Stimulated activated effector memory CD8-positive, alpha-beta T cell treated with anti-CD3 and anti-CD28 coated beads, Interleukin-12 subunit alpha, Interleukin-12 subunit beta, amount 100 ng/mL, for 72 hours (primary cell): Measurements from ENCODE around the gene STEAP4.
"Not testable (repeated sequence)": the region's sequence is repeated elsewhere in the genome, so short reads cannot be mapped to it uniquely, and the experiment has no call there.

ENCODE experiments used
- ATAC-seq: fragments of 150-1000 bp; cut with Tn5 transposase; 2 replicates; pipeline ENCODE4 v1.10.0; 2021
- DNase-seq, 2 donors: peaks; one replicate each; pipeline ENCODE4 v3.0.0; 2021 to 2022; ENCODE audit warnings: low spot score in 2 of 2
- H3K27ac Mint-ChIP-seq: one replicate; pipeline ENCODE4 v1.8.0; 2022; ENCODE audit warnings: mild to moderate bottlenecking, mixed read lengths
- H3K36me3 Mint-ChIP-seq: one replicate; pipeline ENCODE4 v1.8.0; 2022; ENCODE audit warnings: mild to moderate bottlenecking, mixed read lengths
- H3K4me1 Mint-ChIP-seq: one replicate; pipeline ENCODE4 v1.8.0; 2022; ENCODE audit warnings: mixed read lengths
- H3K4me3 Mint-ChIP-seq: one replicate; pipeline ENCODE4 v1.8.0; 2022; ENCODE audit warnings: mild to moderate bottlenecking, mixed read lengths
- H3K9me3 Mint-ChIP-seq: one replicate; pipeline ENCODE4 v1.8.0; 2022; ENCODE audit warnings: mixed read lengths

STEAP4 gene

DNA sequence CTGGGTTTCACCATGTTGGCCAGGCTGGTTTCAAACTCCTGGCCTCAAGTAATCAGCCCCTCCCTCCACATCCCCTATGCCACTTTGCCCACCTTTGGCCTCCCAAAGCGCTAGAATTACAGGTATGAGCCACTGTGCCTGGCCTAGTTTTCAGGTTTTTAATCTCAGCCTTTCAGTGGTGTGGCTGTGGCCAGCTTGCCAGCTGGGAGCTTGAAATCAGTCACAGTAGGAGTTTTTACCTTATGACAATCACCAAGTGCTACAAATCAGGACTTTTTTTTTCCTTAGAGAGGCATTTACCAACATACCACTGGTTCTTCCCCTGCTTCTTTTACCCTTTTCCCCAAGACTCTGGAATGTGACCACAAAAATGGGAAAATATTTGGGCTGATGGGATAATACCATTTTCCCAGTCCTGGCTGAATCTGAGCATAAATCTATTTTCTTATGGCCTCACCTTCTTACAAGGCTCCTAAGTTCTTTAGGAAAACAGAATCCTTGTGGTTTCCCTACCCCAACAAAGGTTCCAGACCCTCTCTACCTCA lies 6.2 kb downstream of the STEAP4 start:
- no peak overlapping the region for H3K27ac Mint-ChIP-seq
- ATAC-seq (no peak), DNase-seq (no peak)
- no peak overlapping the region for H3K4me3 Mint-ChIP-seq
- H3K4me1 Mint-ChIP-seq = no peaks in the 10 kb centered on the region
- H3K36me3 Mint-ChIP-seq = no peaks in the 10 kb centered on the region
- no peaks in the 10 kb centered on the region for H3K9me3 Mint-ChIP-seq

DNA sequence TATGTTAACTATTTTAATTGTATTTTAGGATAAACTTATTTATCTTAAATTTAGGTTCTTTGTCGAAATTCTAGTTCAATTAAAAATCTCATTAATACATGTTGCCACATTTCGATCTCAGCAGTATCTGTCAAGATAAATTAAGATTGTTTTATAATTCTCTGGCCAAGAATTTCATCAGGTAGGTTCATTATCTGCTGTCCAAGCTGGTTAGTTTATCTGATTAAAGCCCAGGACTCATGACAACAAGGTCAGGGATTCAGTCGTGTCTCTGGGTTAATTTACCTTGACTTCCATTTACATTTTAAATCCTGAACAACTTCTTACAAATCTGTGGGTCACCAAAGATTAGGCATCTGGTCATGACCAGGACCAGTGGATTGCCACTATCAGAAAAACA lies 7.6 kb downstream of the STEAP4 start:
- Mint-ChIP-seq H3K27ac (no peak overlapping the region), H3K4me1 (no peaks in the 10 kb centered on the region), H3K4me3 (no peak overlapping the region), H3K36me3 (no peaks in the 10 kb centered on the region), H3K9me3 (no peaks in the 10 kb centered on the region)
- ATAC-seq = no peak
- DNase-seq = no peak

DNA sequence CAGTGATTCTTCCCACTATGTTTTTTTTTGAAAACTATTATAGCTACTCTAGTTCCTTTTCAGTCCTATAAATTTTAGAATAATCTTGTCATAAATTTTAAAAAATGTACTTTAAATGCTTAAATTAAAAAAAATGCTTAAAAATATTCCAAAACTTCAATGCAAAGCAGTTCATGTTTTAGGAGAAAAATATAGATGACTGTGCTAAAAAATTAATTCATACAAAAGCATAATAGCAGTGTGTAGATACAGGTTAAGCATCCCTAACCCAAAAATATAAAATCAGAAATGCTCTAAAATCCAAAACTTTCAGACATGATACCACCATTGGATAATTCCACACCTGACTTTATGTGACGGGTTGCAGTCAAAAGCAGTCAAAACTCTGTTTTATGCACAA lies 12.8 kb downstream of the STEAP4 start:
- H3K4me3 Mint-ChIP-seq = no peak overlapping the region
- no peak overlapping the region for H3K27ac Mint-ChIP-seq
- no peaks in the 10 kb centered on the region for H3K36me3 Mint-ChIP-seq
- ATAC-seq (no peak), DNase-seq (no peak)
- no peaks in the 10 kb centered on the region for H3K9me3 Mint-ChIP-seq
- H3K4me1 Mint-ChIP-seq = no peaks in the 10 kb centered on the region

DNA sequence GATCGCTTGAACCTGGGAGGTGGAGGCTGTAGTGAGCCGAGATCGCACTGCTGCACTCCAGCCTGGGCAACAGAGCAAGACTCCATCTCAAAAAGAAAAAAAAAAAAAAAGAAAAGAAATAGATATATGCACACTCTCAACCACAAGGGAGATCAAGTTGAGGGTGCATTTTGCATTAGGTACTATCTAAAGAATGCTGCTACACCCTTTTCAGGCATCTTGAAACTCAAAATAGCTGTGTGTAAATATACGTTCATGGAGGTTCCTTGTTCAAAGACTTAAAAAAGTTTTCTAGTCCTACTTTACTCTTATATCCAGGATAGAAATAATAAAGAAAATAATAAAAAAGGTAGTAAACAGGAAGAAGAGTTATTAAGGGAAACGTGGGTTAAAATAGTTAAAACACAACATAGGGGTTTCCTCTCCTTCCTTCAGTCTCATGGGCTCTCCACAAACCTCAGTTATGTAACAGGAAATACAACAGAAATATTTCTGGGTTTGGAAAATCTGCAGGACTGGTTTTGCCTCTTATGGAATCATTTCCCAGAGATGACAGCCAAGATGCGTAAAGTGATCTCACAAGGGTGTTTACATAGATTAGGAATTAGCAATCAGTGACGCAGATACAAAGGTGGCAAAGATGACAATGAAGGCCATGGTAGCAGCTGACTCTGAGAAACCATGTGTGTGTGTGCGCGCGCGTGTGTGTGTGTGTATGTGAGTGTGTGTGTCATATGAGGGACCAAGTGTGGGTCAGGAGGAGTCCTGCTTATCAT lies 15.1 kb downstream of the STEAP4 start:
- Mint-ChIP-seq H3K9me3 (no peaks in the 10 kb centered on the region), H3K4me3 (no peak overlapping the region)
- no peak for DNase-seq

DNA sequence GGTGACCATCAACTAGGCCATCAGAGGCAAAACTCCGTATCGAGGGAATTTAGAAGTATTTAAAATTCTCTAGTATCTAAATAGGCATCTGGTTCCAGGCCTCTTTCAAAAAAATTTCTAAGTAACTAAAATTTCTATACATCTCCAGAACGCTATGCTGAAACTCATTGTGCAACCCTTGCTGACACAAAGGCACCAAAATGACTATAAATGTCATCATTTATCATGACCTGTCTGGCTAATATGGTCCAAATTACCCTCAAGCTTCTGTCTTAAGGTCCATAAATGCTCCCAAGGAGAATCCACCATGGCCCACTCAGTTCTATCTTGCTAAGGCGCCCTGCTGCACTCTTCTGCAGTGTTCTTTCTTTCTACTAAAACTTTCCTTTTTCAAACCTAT lies 16.2 kb downstream of the STEAP4 start:
- Mint-ChIP-seq H3K4me3 (no peak overlapping the region), H3K4me1 (no peaks in the 10 kb centered on the region), H3K27ac (no peak overlapping the region), H3K9me3 (no peaks in the 10 kb centered on the region), H3K36me3 (no peaks in the 10 kb centered on the region)
- no peak for DNase-seq
- ATAC-seq = no peak

More for the DNA sequence above, 15.1 kb downstream of the STEAP4 start:
- Mint-ChIP-seq H3K27ac (no peak overlapping the region), H3K36me3 (no peaks in the 10 kb centered on the region), H3K4me1 (no peaks in the 10 kb centered on the region)
- ATAC-seq = no peak

DNA sequence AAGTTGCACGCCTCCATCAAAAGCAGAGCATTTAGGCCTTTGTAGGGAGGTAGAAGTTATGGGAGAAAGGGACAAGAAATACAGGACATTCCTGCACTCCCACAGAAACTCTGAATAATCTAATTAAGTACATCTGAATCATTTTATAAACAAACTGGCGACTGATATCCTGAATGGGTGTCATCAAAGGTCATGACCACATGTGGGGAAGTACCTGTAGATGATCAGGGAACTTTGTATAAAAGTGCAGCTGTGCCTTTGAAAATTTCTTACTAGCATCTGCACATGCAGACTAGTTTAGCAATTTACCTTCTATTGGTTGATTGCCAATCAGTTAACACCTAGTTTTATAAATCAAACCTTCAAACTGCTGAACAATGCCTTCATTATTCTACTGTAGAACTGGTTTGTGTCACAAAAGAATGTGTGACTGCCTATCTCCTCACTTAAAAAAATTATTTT lies 17.1 kb downstream of the STEAP4 start:
- ATAC-seq (no peak), DNase-seq (no peak)
- Mint-ChIP-seq H3K27ac (no peak overlapping the region), H3K4me3 (no peak overlapping the region), H3K9me3 (no peaks in the 10 kb centered on the region), H3K4me1 (no peaks in the 10 kb centered on the region), H3K36me3 (no peaks in the 10 kb centered on the region)

DNA sequence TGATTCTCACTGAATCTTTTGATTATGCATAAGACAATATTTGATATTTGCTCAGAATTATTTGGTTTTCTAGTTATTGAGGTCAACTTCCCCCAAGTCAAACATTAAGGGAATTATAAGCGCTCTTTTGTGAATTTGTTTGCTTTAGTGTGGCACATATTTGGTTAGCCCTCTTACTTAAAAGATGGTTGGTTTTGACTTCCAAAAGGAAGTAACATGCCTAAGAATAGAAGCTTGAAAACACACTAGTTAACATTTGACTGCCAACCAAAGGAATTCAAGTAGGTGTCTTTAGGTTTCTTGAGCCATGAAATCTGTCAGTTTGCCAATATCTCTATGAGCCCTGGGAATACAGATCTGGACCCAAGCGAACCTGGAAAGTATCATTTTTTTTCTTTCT lies 24.9 kb downstream of the STEAP4 start:
- DNase-seq (no peak), ATAC-seq (no peak)
- H3K27ac Mint-ChIP-seq = no peak overlapping the region
- no peaks in the 10 kb centered on the region for H3K36me3 Mint-ChIP-seq
- H3K4me1 Mint-ChIP-seq = no peaks in the 10 kb centered on the region
- H3K9me3 Mint-ChIP-seq = no peaks in the 10 kb centered on the region
- H3K4me3 Mint-ChIP-seq = no peak overlapping the region

DNA sequence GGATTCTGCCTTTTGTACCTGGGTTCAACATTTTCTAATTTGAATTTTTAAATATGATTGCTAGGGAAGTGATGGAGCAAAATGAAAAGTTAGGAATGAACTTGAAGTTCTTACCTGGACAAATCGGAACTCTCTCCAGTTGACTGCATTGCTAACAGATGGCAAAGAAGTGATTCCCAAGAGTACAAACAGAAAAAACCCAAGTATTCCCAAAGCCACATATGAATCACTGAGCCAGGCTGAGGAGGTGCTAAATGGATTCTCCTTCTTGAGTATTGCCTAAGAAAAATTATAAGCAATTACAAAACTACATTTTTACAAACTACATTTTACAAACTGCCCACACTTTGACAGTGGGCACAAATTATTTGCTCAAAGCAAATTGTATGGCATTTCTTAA lies 25.9 kb downstream of the STEAP4 start:
- H3K4me1 Mint-ChIP-seq = no peaks in the 10 kb centered on the region
- no peaks in the 10 kb centered on the region for H3K36me3 Mint-ChIP-seq
- no peaks in the 10 kb centered on the region for H3K9me3 Mint-ChIP-seq
- DNase-seq (no peak), ATAC-seq (no peak)
- no peak overlapping the region for H3K4me3 Mint-ChIP-seq
- H3K27ac Mint-ChIP-seq = no peak overlapping the region

DNA sequence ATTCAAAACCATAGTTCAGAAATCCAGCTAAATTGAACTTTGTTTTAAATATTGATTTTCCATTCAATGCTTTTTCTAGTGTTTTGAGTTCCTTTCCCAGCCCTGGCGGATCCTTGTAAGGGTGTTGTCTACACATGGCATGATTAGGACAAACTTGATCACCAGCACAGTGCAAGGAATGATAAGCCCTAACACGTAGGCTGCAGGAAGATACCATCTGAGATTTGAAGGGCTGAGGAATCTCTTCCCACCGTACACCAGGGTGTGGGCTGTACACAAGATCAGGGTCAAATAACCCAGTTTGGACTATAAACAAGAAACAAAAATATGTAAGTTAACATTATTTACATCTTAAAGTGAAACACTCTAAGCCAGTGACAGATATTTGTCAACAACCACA lies 27.4 kb downstream of the STEAP4 start:
- Mint-ChIP-seq H3K27ac (no peak overlapping the region), H3K36me3 (no peaks in the 10 kb centered on the region), H3K9me3 (no peaks in the 10 kb centered on the region), H3K4me1 (no peaks in the 10 kb centered on the region), H3K4me3 (no peak overlapping the region)
- DNase-seq (no peak), ATAC-seq (no peak)

DNA sequence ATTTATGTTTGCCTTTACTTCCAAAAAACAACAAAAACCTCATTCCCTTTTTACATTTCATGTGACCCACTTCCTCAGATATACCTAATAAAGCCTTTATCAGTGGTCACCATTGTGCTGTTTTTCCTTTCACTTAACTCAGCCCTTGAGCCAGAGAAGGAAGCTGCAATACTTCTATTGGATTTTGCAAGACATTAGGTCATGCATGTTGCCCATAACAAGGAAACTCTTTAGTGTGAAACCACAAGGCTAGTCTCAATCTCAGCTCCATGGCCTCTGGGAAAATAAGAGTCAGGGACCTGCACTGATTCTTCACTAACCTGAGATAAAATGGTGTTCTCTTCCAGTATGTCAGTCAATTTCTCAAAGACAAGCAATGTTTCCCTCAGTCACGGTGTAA lies 27.8 kb downstream of the STEAP4 start:
- H3K4me3 Mint-ChIP-seq = no peak overlapping the region
- H3K9me3 Mint-ChIP-seq = no peaks in the 10 kb centered on the region
- no peaks in the 10 kb centered on the region for H3K36me3 Mint-ChIP-seq
- H3K4me1 Mint-ChIP-seq = no peaks in the 10 kb centered on the region
- DNase-seq (no peak), ATAC-seq (no peak)
- no peak overlapping the region for H3K27ac Mint-ChIP-seq

DNA sequence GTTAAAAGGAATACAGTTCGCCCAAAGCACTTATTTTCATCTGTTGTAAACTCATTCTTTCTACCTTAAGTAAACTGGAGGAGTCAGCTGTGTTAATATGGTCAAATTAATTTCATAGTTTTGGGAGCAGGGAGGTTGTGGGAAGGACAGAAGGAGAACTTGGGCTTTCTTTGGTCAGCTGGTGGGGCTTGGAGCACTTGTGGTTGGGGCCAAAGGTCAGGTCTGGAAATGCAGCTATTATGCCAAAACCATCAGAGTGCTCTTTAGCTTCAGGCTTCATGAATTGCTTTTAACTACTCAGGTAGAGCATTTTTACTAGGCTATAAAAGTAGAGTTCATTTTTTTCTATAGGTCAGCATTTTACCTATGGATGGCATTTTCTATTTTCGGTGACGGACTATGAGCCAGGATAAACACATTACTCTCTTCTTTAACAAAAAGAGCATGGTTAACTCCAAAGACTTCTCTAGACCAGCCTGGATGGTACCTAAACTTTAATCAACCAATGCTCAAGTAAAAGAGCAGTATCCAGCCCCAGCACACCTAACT lies 30.0 kb downstream of the STEAP4 start:
- DNase-seq (no peak), ATAC-seq (no peak)
- Mint-ChIP-seq H3K36me3 (no peaks in the 10 kb centered on the region), H3K4me1 (no peaks in the 10 kb centered on the region), H3K27ac (no peak overlapping the region), H3K9me3 (no peaks in the 10 kb centered on the region), H3K4me3 (no peak overlapping the region)

DNA sequence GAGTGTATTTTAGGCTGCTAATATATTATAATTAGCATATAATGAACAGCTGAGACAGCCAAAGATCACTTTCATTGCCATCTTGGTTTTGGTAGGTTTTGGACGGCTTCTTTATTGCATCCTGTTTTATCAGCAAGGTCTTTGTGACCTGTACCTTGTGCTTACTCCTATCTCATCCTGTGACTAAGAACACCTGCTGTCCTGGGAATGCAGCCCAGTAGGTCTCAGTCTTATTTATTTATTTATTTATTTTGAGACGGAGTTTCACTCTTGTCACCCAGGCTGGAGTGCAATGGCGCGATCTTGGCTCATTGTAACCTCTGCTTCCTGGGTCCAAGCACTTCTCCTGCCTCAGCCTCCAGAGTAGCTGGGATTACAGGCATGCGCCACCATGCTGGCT lies 31.8 kb downstream of the STEAP4 start:
- not testable (repeated sequence) for H3K4me3 Mint-ChIP-seq, H3K4me1 Mint-ChIP-seq, H3K27ac Mint-ChIP-seq, H3K9me3 Mint-ChIP-seq, H3K36me3 Mint-ChIP-seq, ATAC-seq, DNase-seq

DNA sequence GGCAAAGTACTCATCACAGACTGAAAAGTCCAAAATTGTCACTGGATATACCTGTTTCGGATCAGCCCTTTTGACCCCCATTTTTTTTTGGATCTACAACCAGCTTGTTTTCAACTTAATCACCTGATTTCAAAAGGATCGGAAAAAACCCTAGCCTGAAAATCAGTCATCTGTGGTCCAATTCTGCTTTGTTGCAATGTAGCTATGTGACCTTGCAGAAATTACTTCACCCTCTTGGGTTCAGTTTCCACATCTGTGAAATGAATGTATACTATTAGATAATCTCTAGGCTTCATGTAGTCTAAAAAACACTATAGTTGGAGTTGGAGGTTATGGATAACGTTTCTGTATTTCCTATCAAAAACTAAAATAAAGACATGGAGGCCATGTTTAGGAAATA lies 37.1 kb downstream of the STEAP4 start:
- no peaks in the 10 kb centered on the region for H3K9me3 Mint-ChIP-seq
- H3K36me3 Mint-ChIP-seq = no peaks in the 10 kb centered on the region
- no peak overlapping the region for H3K27ac Mint-ChIP-seq
- no peak for ATAC-seq
- no peaks in the 10 kb centered on the region for H3K4me1 Mint-ChIP-seq
- no peak for DNase-seq
- H3K4me3 Mint-ChIP-seq = no peak overlapping the region

DNA sequence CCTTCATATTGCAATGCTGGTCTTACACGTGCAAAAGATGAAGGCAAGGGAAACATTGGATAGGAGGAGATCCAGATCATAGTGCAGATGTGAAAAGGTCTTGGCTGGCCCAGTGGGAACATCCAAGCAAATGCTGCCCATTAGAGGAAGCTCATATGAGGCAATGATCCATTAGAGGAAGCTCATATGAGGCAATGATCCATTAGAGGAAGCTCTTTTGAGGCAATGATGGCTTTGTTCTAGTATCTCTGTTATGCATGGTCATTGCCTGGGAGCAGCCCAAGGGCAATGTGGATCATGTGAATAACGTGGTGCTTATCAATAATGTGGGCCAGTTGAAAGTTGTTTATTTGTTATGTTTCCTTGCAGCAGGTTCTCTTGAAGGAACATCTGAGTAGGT lies 37.8 kb downstream of the STEAP4 start:
- ATAC-seq = no peak
- no peaks in the 10 kb centered on the region for H3K9me3 Mint-ChIP-seq
- no peaks in the 10 kb centered on the region for H3K36me3 Mint-ChIP-seq

DNA sequence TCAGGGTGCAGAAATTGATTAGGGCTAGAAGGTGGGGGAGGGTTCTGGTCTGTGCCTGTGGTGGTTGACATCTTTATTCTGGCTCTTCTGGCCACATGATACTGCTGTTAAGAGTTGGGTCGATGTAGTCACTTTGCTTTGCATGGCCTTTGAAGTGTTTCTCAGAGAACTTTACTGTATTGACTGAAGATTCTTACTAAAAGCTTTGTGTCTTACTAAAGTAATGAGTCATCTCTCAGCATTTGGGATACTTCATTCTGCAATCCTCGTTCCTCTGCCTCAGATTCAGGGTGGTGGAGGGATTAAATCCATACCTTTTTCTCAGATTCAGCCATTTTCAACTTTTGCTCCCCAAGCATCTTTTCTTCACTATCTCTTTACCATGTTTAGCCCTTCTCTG lies 38.6 kb downstream of the STEAP4 start:
- H3K27ac Mint-ChIP-seq = no peak overlapping the region

More for the DNA sequence above, 37.8 kb downstream of the STEAP4 start:
- Mint-ChIP-seq H3K27ac (no peak overlapping the region), H3K4me3 (no peak overlapping the region), H3K4me1 (no peaks in the 10 kb centered on the region)
- DNase-seq = no peak

DNA sequence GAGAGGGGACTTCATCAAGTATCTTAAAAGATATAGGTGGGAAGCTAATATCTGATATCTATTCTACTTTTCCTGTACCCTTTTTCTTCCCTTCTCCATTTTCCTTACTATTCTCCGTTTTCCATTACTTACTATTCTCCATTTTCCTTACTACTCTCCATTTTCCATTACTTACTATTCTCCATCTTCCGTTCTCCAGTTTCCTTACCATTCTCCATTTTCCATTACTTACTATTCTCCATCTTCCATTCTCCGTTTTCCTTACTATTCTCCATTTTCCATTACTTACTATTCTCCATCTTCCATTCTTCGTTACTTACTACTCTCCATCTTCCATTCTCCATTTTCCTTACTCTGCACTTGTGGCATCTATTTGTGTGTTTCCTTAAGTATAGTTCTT lies 39.3 kb downstream of the STEAP4 start:
- Mint-ChIP-seq H3K4me1 (no peaks in the 10 kb centered on the region), H3K36me3 (no peaks in the 10 kb centered on the region), H3K27ac (no peak overlapping the region), H3K4me3 (no peak overlapping the region), H3K9me3 (no peaks in the 10 kb centered on the region)
- DNase-seq (no peak), ATAC-seq (no peak)

More for the DNA sequence above, 38.6 kb downstream of the STEAP4 start:
- Mint-ChIP-seq H3K4me3 (no peak overlapping the region), H3K36me3 (no peaks in the 10 kb centered on the region), H3K4me1 (no peaks in the 10 kb centered on the region), H3K9me3 (no peaks in the 10 kb centered on the region)
- DNase-seq = no peak
- ATAC-seq = no peak
